Muscle of arm (tissue), 12 donors: ENCODE data around the gene ROR2. TPM values are rescaled to one million over a fixed set of nuclear protein-coding genes. Genes with fewer than 3 reads are reported as not detected.

Experiments
- DNase-seq: peaks from one replicate; pipeline ENCODE4 v3.0.0-alpha.2; 2013
- polyA plus RNA-seq, 12 donors: library from polyadenylated mRNA; unstranded; fragments of 120-200 nt; gene quantifications; one replicate each; pipeline ENCODE4 v1.2.1, GENCODE V29; 2013; ENCODE audit not compliant: insufficient read length in 12 of 12

ROR2 gene
- polyA plus RNA-seq, 12 donors: 1.7 to 13.4 (median 3.2) TPM; not detected in 1

GRCh38 chr9:91902475-91903125 lies 47.4 kb downstream of the ROR2 start:
- DNase-seq: no peak

- DNase-seq: no peak
Observed at GRCh38 chr9:91900797-91901177, 49.2 kb downstream of the ROR2 start.

GRCh38 chr9:91900055-91900796 lies 49.8 kb downstream of the ROR2 start:
- no peak for DNase-seq

DNA sequence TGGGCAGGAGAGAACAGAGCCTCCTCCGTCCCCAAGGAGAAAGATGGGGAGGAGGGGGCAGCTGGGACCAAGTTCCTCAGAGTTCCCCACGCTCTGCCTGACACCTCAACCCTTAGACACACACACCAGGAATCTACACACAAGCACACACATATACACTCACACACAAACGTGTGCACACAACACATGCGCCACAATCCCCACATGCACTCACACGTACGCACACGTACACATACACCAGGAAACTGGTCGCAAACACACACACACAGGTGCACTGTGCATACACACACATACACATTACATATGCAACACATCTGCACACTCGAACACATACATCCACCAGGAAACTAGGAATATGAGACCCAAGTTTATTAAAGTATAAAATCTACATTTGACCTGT lies 50.4 kb downstream of the ROR2 start:
- no peak for DNase-seq

DNA sequence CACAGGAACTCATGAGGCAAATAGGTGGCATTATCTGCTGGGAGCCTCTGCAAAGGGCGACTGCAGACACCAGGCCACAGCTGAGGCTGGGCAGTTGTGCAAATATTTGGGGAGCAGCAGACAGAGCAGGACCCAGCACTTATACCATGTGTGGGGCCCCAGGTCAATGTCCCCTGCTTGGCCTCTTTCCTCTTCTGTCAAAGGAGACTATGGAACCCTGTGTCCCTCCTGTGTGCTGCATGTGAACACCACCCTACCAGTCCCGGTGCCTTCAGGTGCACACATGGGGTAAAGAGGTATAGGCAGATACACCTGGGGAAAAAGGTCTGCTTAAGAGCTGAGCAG lies 50.8 kb downstream of the ROR2 start:
- no peak for DNase-seq

DNA sequence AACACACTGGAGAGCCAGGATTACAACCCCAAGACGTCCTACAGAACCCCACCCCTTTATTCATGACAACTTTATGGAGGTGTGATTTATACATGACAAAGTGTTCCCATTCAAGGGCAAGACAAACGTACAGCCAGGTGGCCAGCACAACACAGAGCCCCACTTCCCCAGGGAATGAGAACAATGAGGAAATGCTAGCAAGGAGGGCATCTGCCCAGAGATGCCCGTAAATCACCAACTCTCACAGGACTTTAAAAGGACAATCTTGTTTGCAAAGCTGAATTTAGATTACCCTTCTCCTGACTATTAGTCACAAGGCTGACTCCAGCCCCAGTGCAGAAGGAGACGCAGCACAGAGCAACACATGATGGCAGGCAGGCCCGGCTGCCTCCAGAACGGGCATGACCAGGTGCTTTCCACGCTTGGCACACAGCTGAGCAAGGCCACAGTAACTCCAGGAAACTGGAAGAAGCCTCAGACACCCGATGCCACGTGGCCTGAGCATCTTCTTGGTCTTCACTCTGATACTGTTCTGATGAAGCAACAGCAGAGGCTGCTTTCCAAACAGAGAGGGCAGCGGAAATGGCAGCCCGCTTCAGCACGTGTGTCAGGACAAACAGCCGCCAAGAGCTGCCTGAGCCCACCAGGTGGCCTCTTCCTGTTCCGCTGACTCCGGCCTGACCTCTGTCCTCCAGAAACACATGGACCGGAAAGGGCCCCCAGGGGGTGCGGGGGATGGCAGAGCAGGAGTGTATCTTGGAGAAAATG lies 51.4 kb downstream of the ROR2 start:
- DNase-seq: no peak

DNA sequence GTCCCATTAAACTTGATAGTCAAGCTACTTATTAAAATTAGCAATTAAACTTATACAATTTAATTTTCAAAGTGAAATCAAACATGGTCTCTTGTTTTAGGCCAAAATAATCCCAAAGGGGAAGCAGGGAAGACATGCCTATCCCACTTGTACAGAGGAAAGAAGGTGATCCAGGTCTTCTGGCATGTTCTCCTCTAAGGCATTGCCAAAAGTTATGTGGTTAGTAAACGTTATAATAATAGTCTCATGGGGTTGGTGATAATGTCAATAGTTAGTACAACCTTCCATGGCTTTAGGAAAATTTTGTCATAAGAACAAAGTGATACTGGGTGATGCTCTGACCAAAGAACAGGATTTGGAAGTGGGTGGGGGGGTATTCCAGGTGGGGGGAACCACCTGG lies 52.8 kb downstream of the ROR2 start:
- DNase-seq: no peak

GRCh38 chr9:91896513-91897121 lies 53.4 kb downstream of the ROR2 start:
- DNase-seq: no peak

- no peak for DNase-seq
Observed at GRCh38 chr9:91896097-91896496, 53.9 kb downstream of the ROR2 start.

GRCh38 chr9:91894536-91894935 lies 55.5 kb downstream of the ROR2 start:
- DNase-seq: no peak

DNA sequence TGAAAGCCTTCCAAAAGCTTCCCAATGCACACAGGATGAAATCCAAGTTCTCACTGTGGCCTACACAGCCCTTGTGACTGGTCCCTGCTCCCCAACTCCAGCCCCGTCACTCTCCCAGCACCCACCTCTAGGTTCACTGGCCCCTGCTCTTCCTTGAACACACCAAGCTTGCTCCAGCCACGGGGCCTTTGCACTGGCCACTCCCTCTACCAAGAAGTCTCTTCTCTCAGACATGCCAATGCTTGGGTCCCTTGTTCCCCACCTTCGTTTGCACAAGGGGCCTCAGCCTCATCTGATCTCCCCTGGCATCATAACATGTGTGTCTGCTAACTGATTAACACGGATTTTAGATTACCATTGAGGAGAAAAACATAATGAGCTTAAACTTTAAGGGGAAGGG lies 56.0 kb downstream of the ROR2 start:
- DNase-seq: no peak

DNA sequence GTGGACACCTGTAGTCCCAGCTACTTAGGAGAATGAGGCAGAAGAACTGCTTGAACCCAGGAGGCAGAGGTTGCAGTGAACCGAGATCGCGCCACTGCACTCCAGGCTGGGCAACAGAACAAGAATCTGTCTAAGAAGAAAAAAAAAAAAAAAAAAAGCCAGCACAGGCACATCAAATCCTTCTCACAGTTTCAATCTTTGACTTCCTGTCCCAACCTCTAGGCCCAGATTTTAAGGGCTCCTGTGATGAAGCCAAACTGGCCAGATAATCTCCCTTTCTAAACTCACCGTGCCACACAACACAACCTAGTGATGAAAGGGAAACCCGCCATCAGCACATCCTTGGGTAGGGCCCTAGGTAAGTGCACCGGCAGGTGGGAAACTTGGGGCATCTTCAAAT lies 58.1 kb downstream of the ROR2 start:
- DNase-seq: no peak

DNA sequence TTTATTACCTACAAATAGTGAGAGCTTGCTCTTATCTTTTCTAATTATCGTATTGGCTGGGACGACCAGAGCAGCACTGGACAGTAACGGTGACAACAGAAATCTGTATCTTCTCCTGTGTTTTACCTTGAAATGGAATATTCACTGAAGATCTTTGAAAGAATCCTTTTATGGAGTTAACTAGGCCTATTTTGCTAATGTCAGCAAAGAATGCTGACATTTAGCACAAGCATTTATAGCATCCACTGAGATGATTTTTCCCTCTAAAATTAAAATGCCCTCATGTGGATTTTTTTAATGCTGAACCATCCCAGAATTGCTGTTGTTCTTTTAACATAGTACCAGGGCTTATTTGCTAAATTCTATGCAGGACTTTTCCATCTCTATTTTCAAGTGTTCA lies 59.4 kb downstream of the ROR2 start:
- no peak for DNase-seq

DNA sequence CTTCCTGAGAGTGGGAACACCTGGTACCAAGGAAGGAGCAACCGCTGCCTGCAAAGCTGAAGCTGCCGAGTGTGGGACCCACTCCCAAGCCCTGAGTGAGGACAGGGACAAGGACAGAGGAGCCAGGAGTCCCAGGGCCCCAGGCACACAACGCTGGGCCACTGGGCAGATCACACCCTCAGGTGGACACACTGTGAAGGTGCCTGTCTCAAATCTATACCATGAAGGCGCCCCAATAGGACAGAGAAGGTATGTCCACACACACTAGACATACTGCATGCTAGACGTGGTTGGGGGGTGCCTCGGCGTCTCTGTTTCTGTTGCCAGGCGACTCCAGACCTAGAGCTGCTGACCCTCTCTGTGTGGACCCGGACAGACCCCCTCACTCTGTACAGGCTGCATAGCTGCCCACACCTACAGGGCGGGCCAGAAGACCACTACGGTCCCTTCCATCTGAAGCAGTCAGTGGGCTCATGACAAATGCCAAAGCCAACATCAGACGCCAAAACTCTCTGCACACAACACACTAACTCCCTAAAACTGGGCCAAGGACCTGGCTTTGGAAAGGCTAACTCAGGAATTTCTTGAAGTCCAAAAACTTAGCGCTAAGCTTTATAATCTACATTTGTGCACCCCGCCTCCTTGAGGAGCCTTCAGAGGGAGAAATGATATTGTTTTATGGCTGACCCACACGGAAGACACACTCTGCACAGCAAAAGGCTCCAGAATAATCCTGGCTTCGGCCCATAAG lies 60.7 kb downstream of the ROR2 start:
- DNase-seq: no peak

DNA sequence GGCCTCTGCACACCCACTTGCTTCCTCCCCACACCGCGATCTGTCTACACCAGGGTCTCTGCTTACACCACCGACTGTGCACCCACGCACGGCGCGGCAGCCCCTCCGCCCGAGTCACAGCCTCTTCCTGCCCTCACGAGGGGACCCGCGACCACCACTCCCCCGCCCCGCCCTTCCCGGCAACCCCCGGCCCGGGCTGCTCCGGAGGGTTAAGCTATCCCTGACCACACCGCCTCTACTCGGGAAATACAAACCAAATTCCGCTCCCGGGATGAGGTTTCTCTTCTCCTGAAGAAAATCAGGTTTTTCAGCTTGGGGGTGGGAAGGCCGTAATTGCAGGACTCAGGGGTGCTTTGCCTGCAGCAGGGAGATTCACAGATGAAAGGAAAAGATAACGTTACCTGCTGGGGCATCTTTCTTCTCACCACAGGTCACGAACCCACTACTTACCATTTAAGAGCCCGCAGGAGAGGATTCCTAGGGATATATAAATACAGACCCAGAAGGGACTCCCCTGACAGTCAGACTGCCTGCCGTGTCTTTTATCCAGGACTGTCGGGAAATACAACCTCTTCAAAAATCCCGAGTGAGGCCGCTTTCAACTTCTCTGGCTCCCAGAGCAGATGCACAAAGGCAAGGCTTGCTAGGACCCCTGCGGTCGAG lies 63.5 kb downstream of the ROR2 start:
- no peak for DNase-seq

DNA sequence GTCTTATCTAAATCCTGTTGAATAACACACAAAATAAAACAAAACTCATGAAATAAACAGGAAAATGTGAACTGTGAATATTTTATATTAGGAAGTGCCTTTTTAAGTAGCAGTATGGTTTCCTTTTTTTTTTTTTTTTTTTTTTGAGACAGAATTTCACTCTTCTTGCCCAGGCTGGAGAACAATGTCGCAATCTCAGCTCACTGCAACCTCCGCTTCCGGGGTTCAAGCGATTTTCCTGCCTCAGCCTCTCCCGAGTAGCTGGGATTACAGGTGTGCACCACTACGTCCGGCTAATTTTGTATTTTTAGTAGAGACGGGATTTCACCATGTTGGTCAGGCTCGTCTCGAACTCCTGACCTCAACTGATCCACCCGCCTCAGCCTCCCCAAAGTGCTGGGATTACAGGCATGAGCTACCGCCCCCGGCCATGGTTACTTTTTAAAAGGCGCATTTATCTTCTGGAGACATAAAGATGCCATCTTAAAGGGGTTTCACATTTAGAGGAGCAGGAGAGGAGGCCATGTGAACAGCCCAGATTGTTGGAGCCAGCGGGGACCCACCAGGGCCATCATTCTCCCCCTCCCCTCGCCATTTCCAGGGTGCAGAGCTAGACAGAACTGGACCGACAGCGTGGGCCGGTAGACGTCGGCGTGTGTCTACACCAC lies 64.1 kb downstream of the ROR2 start:
- no peak for DNase-seq

- DNase-seq: no peak
Observed at GRCh38 chr9:91884696-91885687, 65.0 kb downstream of the ROR2 start.

GRCh38 chr9:91884153-91884552 lies 65.9 kb downstream of the ROR2 start:
- DNase-seq: no peak

DNA sequence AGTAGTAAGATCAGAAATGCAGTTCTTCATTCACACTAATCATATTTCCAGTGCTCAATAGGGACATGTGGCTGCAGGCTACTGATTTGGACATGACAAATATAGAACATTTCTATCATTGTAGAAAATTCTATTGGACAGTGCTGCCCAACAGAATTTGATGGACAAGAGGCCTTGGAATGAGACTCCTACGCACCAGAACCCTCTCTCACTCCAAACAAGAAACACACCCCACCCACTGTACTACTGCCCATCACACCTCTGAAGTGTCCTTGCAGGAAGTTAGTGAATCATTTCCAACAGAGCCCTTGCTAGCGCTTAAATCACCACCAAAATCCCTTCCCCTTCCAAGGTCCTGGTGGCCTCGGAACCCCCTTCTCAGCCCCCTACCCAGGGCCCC lies 66.5 kb downstream of the ROR2 start:
- no peak for DNase-seq

DNA sequence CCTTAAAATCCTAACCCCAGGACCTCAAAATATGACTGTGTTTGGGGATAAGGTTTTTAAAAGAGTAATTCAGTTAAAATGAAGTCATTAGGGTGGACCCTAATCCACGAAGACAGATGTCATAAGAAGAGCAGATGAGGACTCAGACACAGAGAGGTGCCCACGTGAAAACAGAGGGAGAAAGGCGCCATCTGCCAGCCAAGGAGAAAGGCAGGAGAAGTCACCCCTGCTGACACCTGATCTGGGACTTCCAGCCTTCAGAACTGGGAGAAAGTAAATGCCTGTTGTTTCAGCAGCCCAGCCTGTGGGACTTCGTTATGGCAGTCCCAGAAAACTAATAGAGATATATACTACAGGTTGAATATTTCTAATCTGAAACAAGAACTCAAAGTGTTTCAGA lies 67.4 kb downstream of the ROR2 start:
- no peak for DNase-seq
